ENCODE data around the gene KCNA5.

GRCh38 chr12:5010151-5010550, 33.5 kb upstream of the KCNA5 start:
- TF ChIP-seq, protein P1, sequence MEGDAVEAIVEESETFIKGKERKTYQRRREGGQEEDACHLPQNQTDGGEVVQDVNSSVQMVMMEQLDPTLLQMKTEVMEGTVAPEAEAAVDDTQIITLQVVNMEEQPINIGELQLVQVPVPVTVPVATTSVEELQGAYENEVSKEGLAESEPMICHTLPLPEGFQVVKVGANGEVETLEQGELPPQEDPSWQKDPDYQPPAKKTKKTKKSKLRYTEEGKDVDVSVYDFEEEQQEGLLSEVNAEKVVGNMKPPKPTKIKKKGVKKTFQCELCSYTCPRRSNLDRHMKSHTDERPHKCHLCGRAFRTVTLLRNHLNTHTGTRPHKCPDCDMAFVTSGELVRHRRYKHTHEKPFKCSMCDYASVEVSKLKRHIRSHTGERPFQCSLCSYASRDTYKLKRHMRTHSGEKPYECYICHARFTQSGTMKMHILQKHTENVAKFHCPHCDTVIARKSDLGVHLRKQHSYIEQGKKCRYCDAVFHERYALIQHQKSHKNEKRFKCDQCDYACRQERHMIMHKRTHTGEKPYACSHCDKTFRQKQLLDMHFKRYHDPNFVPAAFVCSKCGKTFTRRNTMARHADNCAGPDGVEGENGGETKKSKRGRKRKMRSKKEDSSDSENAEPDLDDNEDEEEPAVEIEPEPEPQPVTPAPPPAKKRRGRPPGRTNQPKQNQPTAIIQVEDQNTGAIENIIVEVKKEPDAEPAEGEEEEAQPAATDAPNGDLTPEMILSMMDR (IDR thresholded peaks at IDR 0.05), result no peak
- no peak for TF ChIP-seq POLR2A (IDR thresholded peaks at IDR 0.05)
- TF ChIP-seq POLR2AphosphoS5 (IDR thresholded peaks at IDR 0.05), result no peak
- no peak for TF ChIP-seq EP300 (IDR thresholded peaks at IDR 0.05; ENCODE audit: low read depth)
